OCI-LY7 (cell line): Measurements from ENCODE around the gene CAPN8. TPM values are rescaled to one million over a fixed set of nuclear protein-coding genes. Genes with fewer than 3 reads are reported as not detected.

Experiments used
- Bru-seq: library from RNA; stranded (reverse); fragments of 400-500 nt; gene quantifications from one replicate; lab custom pipeline; 2021; lab: Mats Ljungman, UMichigan
- BruChase-seq, 2 experiments: library from RNA; stranded (reverse); fragments of 400-500 nt; gene quantifications; one replicate each; lab custom pipeline; 2021; lab: Mats Ljungman, UMichigan
- BruUV-seq: library from RNA; stranded (reverse); fragments of 400-500 nt; replicated peaks from 2 replicates; lab custom pipeline; 2021; lab: Mats Ljungman, UMichigan
- CTCF ChIA-PET: fragments of 300-600 bp; sonication (Branson Sonifier 250); formaldehyde crosslinking; loops from one replicate; lab custom pipeline; 2022; ENCODE audit warnings: antibody characterized with exemption; ENCODE audit not compliant: unreplicated experiment; lab: Charles Lee
- POLR2A ChIA-PET: fragments of 300-600 bp; sonication (Branson Sonifier 250); formaldehyde crosslinking; loops from one replicate; lab custom pipeline; 2022; ENCODE audit warnings: antibody characterized with exemption; lab: Charles Lee
- DNase-seq: peaks from one replicate; pipeline ENCODE4 v3.0.0-alpha.2; 2015; ENCODE audit warnings: low spot score
- H2AFZ ChIP-seq: fragments of 200-600 bp; sonication (generic), shearing (Covaris generic); 2 replicates; pipeline ENCODE4 v1.6.1; 2014; ENCODE audit warnings: mild to moderate bottlenecking, antibody characterized with exemption, low read length, moderate library complexity
- H3K27ac ChIP-seq: fragments of 200-600 bp; sonication (generic); 2 replicates; pipeline ENCODE4 v1.5.1; 2014; ENCODE audit warnings: mixed run types, low read depth, mild to moderate bottlenecking, moderate library complexity, low read length, inconsistent platforms; ENCODE audit not compliant: poor library complexity, severe bottlenecking
- H3K36me3 ChIP-seq: fragments of 200-600 bp; sonication (generic); 2 replicates; pipeline ENCODE4 v1.6.1; 2014; ENCODE audit warnings: mild to moderate bottlenecking, antibody characterized with exemption, low read length, moderate library complexity, mixed read lengths; ENCODE audit not compliant: insufficient read depth
- H3K4me1 ChIP-seq: fragments of 200-600 bp; sonication (generic); 2 replicates; pipeline ENCODE4 v1.5.1; 2014; ENCODE audit warnings: mild to moderate bottlenecking, low read length; ENCODE audit not compliant: insufficient read depth, poor library complexity, severe bottlenecking
- H3K4me2 ChIP-seq: fragments of 200-600 bp; sonication (generic); 2 replicates; pipeline ENCODE4 v1.6.1; 2014; ENCODE audit warnings: mild to moderate bottlenecking, low read length
- H3K4me3 ChIP-seq: fragments of 200-600 bp; sonication (generic); 2 replicates; pipeline ENCODE4 v1.5.1; 2014; ENCODE audit warnings: mild to moderate bottlenecking, low read depth, low read length; ENCODE audit not compliant: poor library complexity, severe bottlenecking
- H3K79me2 ChIP-seq: fragments of 200-600 bp; sonication (generic); 2 replicates; pipeline ENCODE4 v1.6.1; 2016; ENCODE audit warnings: low read depth, mild to moderate bottlenecking, low read length, moderate library complexity, mixed read lengths; ENCODE audit not compliant: insufficient read depth
- H3K9me2 ChIP-seq: fragments of 200-600 bp; sonication (generic); 2 replicates; pipeline ENCODE4 v1.6.1; 2016; ENCODE audit warnings: mild to moderate bottlenecking, low read length, mixed read lengths; ENCODE audit not compliant: insufficient read depth
- H3K9me3 ChIP-seq: fragments of 200-600 bp; sonication (generic); 2 replicates; pipeline ENCODE4 v1.6.1; 2014; ENCODE audit warnings: mild to moderate bottlenecking, mixed run types, low read length, mixed read lengths
- H4K20me1 ChIP-seq: fragments of 200-600 bp; sonication (generic); 2 replicates; pipeline ENCODE4 v1.6.1; 2014; ENCODE audit warnings: mild to moderate bottlenecking, antibody characterized with exemption, low read length, moderate library complexity, mixed read lengths; ENCODE audit not compliant: insufficient read depth
- EZH2phosphoT487 ChIP-seq: fragments of 200-600 bp; sonication (generic); IDR thresholded peaks from 2 replicates; pipeline ENCODE4 v1.6.1; 2018; ENCODE audit warnings: low read depth, borderline replicate concordance, mild to moderate bottlenecking, mixed run types, antibody characterized with exemption, low read length, moderate library complexity, mixed read lengths
- intact Hi-C: fragments of 100-400 bp; cut with micrococcal nuclease; formaldehyde crosslinking; loops from one replicate; pipeline ENCODE4 v1.10.0; 2022; ENCODE audit not compliant: unreplicated experiment
- long read RNA-seq: library from polyadenylated mRNA; stranded (forward); transcript quantifications from one replicate; pipeline ENCODE4 v2.0.0, GENCODE V29; 2022
- total RNA-seq, 2 experiments: library from RNA; depleted of rRNA in 1 of 2; stranded (reverse); fragments of >200 nt in 1 of 2; shearing (Covaris generic) in 1 of 2; gene quantifications; 2 replicates each; pipeline ENCODE4 v1.2.3, GENCODE V29; 2014 to 2022
- TF ChIP-seq, protein P1 (sequence below): fragments of 200-600 bp; sonication (generic); conservative IDR thresholded peaks from 2 replicates; pipeline ENCODE4 v1.5.1; 2014; ENCODE audit warnings: mild to moderate bottlenecking, antibody characterized with exemption, low read length, moderate library complexity, mixed read lengths

Gene CAPN8
- not detected in 2 replicates for total RNA-seq (2014; rRNA removed; shearing (Covaris generic))
- not detected in 2 replicates for total RNA-seq (2022)
- percentile 7 among the genes with signal in this experiment for Bru-seq, nascent RNA
- percentile 3 among the genes with signal in this experiment for BruChase-seq, experiment 1, labeled RNA remaining after a 6-hour chase
- percentile 7 among the genes with signal in this experiment for BruChase-seq, experiment 2, labeled RNA remaining after a 2-hour chase
- long read RNA-seq, result 0 reads

DNA sequence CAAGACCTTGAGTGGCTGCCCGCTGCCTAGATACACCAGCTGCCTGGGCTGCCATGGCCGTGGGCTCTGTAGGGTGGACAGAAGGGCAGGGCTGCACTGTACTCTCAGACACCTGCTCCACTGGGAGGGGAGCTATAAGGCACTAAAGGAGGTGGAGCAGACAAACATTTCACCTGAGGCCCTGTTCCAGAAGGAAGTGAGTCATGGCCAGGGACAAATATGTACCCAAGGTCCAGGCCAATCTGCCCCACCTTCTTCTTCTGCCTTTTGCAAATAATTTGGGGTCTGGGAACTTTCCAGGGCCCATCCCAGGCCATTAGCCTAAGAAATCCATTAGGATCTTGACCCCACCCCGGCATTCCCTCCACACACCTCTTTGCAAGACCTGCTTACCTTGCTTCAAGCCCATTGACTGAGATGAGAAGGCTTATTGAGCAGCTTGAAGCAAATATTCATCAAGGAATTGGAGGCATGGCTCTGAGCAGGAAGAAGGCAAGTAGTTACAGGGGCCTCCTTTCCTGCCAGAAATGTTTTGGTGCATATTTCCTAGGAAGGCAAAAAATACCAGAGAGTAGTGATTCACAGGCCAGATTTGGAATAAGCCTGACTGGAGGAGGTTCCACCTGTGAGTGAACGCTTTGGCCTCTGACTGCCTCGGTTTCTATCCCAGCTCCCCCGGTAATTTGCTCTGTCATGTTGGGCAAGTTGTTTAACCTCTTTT is at the start of gene CAPN8:
TSS of gene CAPN8 (minus strand) at position 110 of the 721 bp plus-strand sequence. CDS start at position 55, 55 bp downstream.
- ChIA-PET POLR2A (interaction anchor here (0.6 kb wide), 1 partner anchor 64 kb away, joined by 5 read pairs; no protein-coding TSS in a partner anchor), CTCF (no interaction called here)
- no peaks in the 10 kb centered on the region for H3K36me3 ChIP-seq
- H3K9me3 ChIP-seq, result no peaks in the 10 kb centered on the region
- no peak for TF ChIP-seq EZH2phosphoT487
- TF ChIP-seq, protein P1, sequence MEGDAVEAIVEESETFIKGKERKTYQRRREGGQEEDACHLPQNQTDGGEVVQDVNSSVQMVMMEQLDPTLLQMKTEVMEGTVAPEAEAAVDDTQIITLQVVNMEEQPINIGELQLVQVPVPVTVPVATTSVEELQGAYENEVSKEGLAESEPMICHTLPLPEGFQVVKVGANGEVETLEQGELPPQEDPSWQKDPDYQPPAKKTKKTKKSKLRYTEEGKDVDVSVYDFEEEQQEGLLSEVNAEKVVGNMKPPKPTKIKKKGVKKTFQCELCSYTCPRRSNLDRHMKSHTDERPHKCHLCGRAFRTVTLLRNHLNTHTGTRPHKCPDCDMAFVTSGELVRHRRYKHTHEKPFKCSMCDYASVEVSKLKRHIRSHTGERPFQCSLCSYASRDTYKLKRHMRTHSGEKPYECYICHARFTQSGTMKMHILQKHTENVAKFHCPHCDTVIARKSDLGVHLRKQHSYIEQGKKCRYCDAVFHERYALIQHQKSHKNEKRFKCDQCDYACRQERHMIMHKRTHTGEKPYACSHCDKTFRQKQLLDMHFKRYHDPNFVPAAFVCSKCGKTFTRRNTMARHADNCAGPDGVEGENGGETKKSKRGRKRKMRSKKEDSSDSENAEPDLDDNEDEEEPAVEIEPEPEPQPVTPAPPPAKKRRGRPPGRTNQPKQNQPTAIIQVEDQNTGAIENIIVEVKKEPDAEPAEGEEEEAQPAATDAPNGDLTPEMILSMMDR, result no peak
- no peaks in the 10 kb centered on the region for H3K79me2 ChIP-seq
- DNase-seq, result no peak
- H3K4me2 ChIP-seq, result no peak within 1 kb of the TSS
- H3K27ac ChIP-seq, result no peak within 1 kb of the TSS
- no peak within 1 kb of the TSS for H2AFZ ChIP-seq
- no peaks in the 10 kb centered on the region for H3K9me2 ChIP-seq
- H4K20me1 ChIP-seq, result no peaks in the 10 kb centered on the region
- intact Hi-C loops, result no loop called here
- no peaks in the 10 kb centered on the region for H3K4me1 ChIP-seq
- BruUV-seq, result no TSS peak
- H3K4me3 ChIP-seq, result no peak within 1 kb of the TSS

DNA sequence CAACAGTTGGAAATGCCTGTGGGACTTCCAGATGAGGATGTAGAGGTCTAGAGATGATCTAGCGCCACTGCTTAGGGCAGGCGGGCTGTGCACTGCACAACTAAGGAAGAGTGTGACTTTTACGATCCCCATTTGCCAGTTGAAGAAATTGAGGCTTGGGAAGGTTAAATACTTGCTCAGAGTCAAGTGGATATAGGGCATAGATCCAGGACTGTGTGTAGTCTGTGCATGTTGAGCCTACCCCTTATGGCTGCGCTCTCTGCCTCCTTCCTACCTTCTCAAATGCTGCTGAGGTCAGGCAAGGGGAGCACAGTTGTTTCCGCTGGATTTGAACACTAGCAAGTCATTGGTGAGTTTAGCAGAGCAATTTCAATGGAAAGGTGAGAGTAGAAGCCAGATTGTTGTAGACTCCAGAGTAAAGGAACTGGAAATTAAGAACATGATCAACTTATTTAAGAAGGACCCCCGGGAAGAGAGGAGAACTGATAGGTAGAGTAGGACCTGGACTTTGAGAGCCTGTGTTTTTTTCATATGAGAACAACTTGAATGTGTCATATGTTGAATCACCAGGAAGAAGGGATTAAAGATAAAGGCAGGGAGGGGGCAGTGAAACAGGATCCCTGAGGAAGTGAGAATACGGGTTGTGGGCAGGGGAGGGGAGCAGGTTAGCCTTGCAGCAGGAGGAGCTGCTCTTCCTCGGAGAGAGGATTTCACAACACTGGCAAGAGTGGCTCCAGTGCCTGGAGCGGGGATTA is 49.5 kb upstream of the CAPN8 start:
- H2AFZ ChIP-seq, result no peak overlapping the region
- no peak overlapping the region for H3K27ac ChIP-seq
- H4K20me1 ChIP-seq, result no peaks in the 10 kb centered on the region
- no peak overlapping the region for H3K4me2 ChIP-seq
- no peaks in the 10 kb centered on the region for H3K79me2 ChIP-seq
- no peaks in the 10 kb centered on the region for H3K4me1 ChIP-seq
- H3K9me2 ChIP-seq, result no peaks in the 10 kb centered on the region
- no peak overlapping the region for H3K4me3 ChIP-seq
- CTCF ChIA-PET, result no interaction called here
- POLR2A ChIA-PET, result no interaction called here
- intact Hi-C loops, result no loop called here
- H3K36me3 ChIP-seq, result no peaks in the 10 kb centered on the region
- no peaks in the 10 kb centered on the region for H3K9me3 ChIP-seq
- TF ChIP-seq, protein P1, result no peak
- no peak for TF ChIP-seq EZH2phosphoT487
- no peak for DNase-seq
- no TSS peak for BruUV-seq
